Lower lobe of right lung (tissue), 2 donors: ENCODE measurements around the gene KDSR. TPM values are rescaled to one million over a fixed set of nuclear protein-coding genes. Genes with fewer than 3 reads are reported as not detected.

Experiments
- ATAC-seq, 2 donors: fragments of 200-7000 bp; cut with Tn5 transposase; one replicate each; pipeline ENCODE4 v1.9.1; 2020 to 2022; ENCODE audit warnings: mild to moderate bottlenecking in 2 of 2, moderate library complexity in 2 of 2
- DNase-seq: peaks from one replicate; pipeline ENCODE4 v3.0.0-alpha.2; 2020
- H3K27ac ChIP-seq: fragments of 200-600 bp; one replicate; pipeline ENCODE4 v1.8.0; 2022
- H3K27me3 ChIP-seq: fragments of 200-600 bp; one replicate; pipeline ENCODE4 v1.8.0; 2022; ENCODE audit warnings: low read depth
- H3K36me3 ChIP-seq: fragments of 200-600 bp; one replicate; pipeline ENCODE4 v1.8.0; 2022; ENCODE audit warnings: mild to moderate bottlenecking
- H3K4me1 ChIP-seq: fragments of 200-600 bp; one replicate; pipeline ENCODE4 v1.8.0; 2022
- H3K4me3 ChIP-seq: fragments of 200-600 bp; one replicate; pipeline ENCODE4 v1.8.0; 2022; ENCODE audit warnings: mild to moderate bottlenecking
- H3K9me3 ChIP-seq: fragments of 200-600 bp; one replicate; pipeline ENCODE4 v1.8.0; 2022
- intact Hi-C: fragments of 100-400 bp; cut with DNase I; formaldehyde crosslinking; loops from one replicate; pipeline ENCODE4 v1.11.0; 2022
- total RNA-seq: library from RNA; stranded (reverse); fragmentation: NEBNext Ultra II Directional; extraction: Animal tissue kit (Norgen Biotek cat#: 25700); gene quantifications from one replicate; pipeline ENCODE4 v1.2.1, GENCODE V29; 2021
- TF ChIP-seq, protein P1 (sequence below): fragments of 200-600 bp; IDR thresholded peaks from one replicate; pipeline ENCODE4 v1.8.0; 2022; ENCODE audit warnings: antibody characterized with exemption, mild to moderate bottlenecking
- donor health status: DM: no; HTN: yes; CAD: no; lungs with severe emphysema.

KDSR gene
- total RNA-seq, 1 donor from 2014 or later = 68.5 TPM

DNA sequence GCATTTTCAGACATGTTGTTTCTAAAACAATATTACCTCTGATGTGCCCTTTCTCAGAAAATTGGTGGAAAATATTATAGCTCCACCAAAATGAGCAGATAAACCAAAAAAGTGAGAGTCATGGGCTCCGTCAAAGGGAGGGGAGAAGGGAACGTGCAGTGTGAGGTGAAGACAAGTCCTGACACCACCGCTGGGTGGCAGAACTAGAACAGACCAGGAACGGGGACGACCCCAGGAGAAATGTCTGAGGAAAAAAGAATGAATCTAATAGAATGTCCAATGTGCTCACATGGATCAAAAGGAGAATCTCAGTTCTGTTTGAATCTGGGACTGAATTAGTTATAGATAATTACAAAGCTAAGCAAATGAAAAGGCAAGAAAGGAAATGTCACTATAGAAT, 24.8 kb downstream of the KDSR start:
- TF ChIP-seq, protein P1, sequence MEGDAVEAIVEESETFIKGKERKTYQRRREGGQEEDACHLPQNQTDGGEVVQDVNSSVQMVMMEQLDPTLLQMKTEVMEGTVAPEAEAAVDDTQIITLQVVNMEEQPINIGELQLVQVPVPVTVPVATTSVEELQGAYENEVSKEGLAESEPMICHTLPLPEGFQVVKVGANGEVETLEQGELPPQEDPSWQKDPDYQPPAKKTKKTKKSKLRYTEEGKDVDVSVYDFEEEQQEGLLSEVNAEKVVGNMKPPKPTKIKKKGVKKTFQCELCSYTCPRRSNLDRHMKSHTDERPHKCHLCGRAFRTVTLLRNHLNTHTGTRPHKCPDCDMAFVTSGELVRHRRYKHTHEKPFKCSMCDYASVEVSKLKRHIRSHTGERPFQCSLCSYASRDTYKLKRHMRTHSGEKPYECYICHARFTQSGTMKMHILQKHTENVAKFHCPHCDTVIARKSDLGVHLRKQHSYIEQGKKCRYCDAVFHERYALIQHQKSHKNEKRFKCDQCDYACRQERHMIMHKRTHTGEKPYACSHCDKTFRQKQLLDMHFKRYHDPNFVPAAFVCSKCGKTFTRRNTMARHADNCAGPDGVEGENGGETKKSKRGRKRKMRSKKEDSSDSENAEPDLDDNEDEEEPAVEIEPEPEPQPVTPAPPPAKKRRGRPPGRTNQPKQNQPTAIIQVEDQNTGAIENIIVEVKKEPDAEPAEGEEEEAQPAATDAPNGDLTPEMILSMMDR = peak; percentile 30
- Histone ChIP-seq H3K4me1 (no peaks in the 10 kb centered on the region), H3K4me3 (no peak overlapping the region), H3K9me3 (no peaks in the 10 kb centered on the region), H3K27me3 (no peaks in the 10 kb centered on the region), H3K27ac (no peak overlapping the region), H3K36me3 (peaks cover 97% of the 10 kb centered on the region)
- intact Hi-C loops = no loop called here
- DNase-seq (no peak), ATAC-seq (peak in 1 of 2 donors; percentile 43)

GRCh38 chr18:63339920-63340484, 27.0 kb downstream of the KDSR start:
- intact Hi-C loops = no loop called here
- peaks cover 95% of the 10 kb centered on the region for H3K36me3 ChIP-seq
- TF ChIP-seq, protein P1 = peak; percentile 47
- H3K4me3 ChIP-seq = no peak overlapping the region
- H3K4me1 ChIP-seq = no peaks in the 10 kb centered on the region
- ATAC-seq (no peak), DNase-seq (no peak)
- no peak overlapping the region for H3K27ac ChIP-seq
- no peaks in the 10 kb centered on the region for H3K27me3 ChIP-seq
- no peaks in the 10 kb centered on the region for H3K9me3 ChIP-seq

- TF ChIP-seq, protein P1 = no peak
- Histone ChIP-seq H3K4me3 (no peak overlapping the region), H3K9me3 (no peaks in the 10 kb centered on the region), H3K4me1 (no peaks in the 10 kb centered on the region), H3K27me3 (no peaks in the 10 kb centered on the region), H3K36me3 (peaks cover 92% of the 10 kb centered on the region), H3K27ac (peak overlapping the region; percentile 26)
- no peak for ATAC-seq
- no peak for DNase-seq
- intact Hi-C loops = no loop called here
Measured at GRCh38 chr18:63336366-63337099, 30.5 kb downstream of the KDSR start.

- DNase-seq (no peak), ATAC-seq (no peak)
- Histone ChIP-seq H3K27ac (no peak overlapping the region), H3K9me3 (no peaks in the 10 kb centered on the region), H3K27me3 (no peaks in the 10 kb centered on the region), H3K4me1 (no peaks in the 10 kb centered on the region), H3K36me3 (peaks cover 62% of the 10 kb centered on the region), H3K4me3 (no peak overlapping the region)
- intact Hi-C loops = no loop called here
- TF ChIP-seq, protein P1 = no peak
Measured at GRCh38 chr18:63331105-63331504, 35.9 kb downstream of the KDSR start.

GRCh38 chr18:63329431-63330145, 37.4 kb downstream of the KDSR start:
- no peak overlapping the region for H3K27ac ChIP-seq
- intact Hi-C loops = loop anchor here (10.0 kb wide), 2 partner anchors 195 to 315 kb away; no protein-coding TSS in a partner anchor
- ATAC-seq (no peak), DNase-seq (no peak)
- H3K4me1 ChIP-seq = no peaks in the 10 kb centered on the region
- no peak overlapping the region for H3K4me3 ChIP-seq
- no peaks in the 10 kb centered on the region for H3K9me3 ChIP-seq
- no peaks in the 10 kb centered on the region for H3K27me3 ChIP-seq
- peaks cover 48% of the 10 kb centered on the region for H3K36me3 ChIP-seq
- TF ChIP-seq, protein P1 = no peak
